ENCODE results near the gene MYLK. TPM values are rescaled to one million over a fixed set of nuclear protein-coding genes. Genes with fewer than 3 reads are reported as not detected.

Gene MYLK
- total and polyA plus RNA-seq, 2 donors (not counting 1 experiment from before 2014, with no cell fraction given) = 0.51 TPM; not detected in 1

DNA sequence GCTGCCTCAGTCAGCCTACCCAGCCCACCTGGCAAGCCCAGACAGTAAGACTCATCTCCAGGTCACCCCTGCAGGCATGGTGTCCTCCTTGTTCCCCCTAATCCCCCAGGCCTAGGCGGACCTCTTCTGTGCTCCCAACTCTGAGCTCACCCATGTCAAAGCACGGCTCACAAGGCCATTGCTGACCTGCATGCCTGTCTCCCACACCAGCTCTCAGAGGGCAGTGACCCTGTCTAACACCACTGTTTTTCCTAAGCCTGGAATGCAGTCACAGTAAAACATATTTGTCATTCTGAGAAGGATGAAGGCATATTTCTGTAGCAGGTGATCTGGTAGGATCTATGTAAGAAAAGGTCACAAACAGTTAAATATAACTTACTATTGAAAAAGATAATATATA, 189.0 kb downstream of the MYLK start:
- DNase-seq (no peak), ATAC-seq (ENCODE audit: low read depth) (no peak)
- peaks cover 0 to 3% (median 0%) of the 10 kb centered on the region in 4 experiments for H3K27me3 ChIP-seq (replicated peaks in 1 of 4; ENCODE audit: control extremely low read depth in 1 of 4, control insufficient read depth in 3 of 4, insufficient read depth in 4 of 4, low read length in 3 of 4)
- H3K4me1 ChIP-seq (ENCODE audit: control insufficient read depth in 2 of 2, insufficient read depth in 2 of 2, low read length in 2 of 2) = peaks cover 6 to 10% of the 10 kb centered on the region in 2 donors
- 100% methylated on average over 1 of the region's 2 CpGs for WGBS (ENCODE audit: insufficient coverage)
- no peaks in the 10 kb centered on the region for H3K9me3 Mint-ChIP-seq (ENCODE audit: insufficient read depth)
- peaks cover 0 to 4% (median 0%) of the 10 kb centered on the region in 3 donors for H3K9me3 ChIP-seq (ENCODE audit: control extremely low read depth in 1 of 3, control insufficient read depth in 2 of 3, insufficient read depth in 1 of 3, low read length in 2 of 3)
- no peaks in the 10 kb centered on the region for H4K20me1 ChIP-seq (ENCODE audit: control insufficient read depth, insufficient read depth, low read length, poor library complexity, severe bottlenecking)
- intact Hi-C loops (cut with micrococcal nuclease) = no loop called here
- no peak overlapping the region for H3K4me3 ChIP-seq (ENCODE audit: control extremely low read depth in 1 of 5, extremely low read depth in 1 of 5, insufficient read depth in 1 of 5, low read depth in 2 of 5, low read length in 4 of 5)
- H3K79me2 ChIP-seq (ENCODE audit: control insufficient read depth, insufficient read depth, low read length) = no peaks in the 10 kb centered on the region
- H3K27ac Mint-ChIP-seq = no peak overlapping the region
- no peak overlapping the region for H2AFZ ChIP-seq (ENCODE audit: insufficient read depth, low read depth, low read length, poor library complexity, severe bottlenecking)
- no peak overlapping the region for H3K4me2 ChIP-seq (replicated peaks; ENCODE audit: low read depth, low read length, poor library complexity, severe bottlenecking)
- TF ChIP-seq, protein P1, sequence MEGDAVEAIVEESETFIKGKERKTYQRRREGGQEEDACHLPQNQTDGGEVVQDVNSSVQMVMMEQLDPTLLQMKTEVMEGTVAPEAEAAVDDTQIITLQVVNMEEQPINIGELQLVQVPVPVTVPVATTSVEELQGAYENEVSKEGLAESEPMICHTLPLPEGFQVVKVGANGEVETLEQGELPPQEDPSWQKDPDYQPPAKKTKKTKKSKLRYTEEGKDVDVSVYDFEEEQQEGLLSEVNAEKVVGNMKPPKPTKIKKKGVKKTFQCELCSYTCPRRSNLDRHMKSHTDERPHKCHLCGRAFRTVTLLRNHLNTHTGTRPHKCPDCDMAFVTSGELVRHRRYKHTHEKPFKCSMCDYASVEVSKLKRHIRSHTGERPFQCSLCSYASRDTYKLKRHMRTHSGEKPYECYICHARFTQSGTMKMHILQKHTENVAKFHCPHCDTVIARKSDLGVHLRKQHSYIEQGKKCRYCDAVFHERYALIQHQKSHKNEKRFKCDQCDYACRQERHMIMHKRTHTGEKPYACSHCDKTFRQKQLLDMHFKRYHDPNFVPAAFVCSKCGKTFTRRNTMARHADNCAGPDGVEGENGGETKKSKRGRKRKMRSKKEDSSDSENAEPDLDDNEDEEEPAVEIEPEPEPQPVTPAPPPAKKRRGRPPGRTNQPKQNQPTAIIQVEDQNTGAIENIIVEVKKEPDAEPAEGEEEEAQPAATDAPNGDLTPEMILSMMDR (IDR thresholded peaks at IDR 0.05) = no peak
- TF ChIP-seq EZH2 (IDR thresholded peaks at IDR 0.05; ENCODE audit: borderline replicate concordance, insufficient read depth, low read depth, low read length, poor library complexity, severe bottlenecking) = no peak
- CTCF ChIA-PET = no interaction called here
- no peak overlapping the region for H3K4me3 Mint-ChIP-seq
- POLR2A ChIA-PET = no interaction called here
- no peak overlapping the region for H3K27ac ChIP-seq (ENCODE audit: low read length in 2 of 2)
- no peaks in the 10 kb centered on the region for H3K36me3 ChIP-seq (replicated peaks in 1 of 2; ENCODE audit: control extremely low read depth in 1 of 2, control insufficient read depth in 1 of 2, extremely low read depth in 1 of 2, insufficient read depth in 2 of 2, low read length in 1 of 2)
- peaks cover 11% of the 10 kb centered on the region for H3K4me1 Mint-ChIP-seq
- no peak overlapping the region for H3K9ac ChIP-seq (ENCODE audit: low read length)
- H3K27me3 Mint-ChIP-seq = peaks cover 10% of the 10 kb centered on the region

GRCh38 chr3:123694366-123695087, 189.6 kb downstream of the MYLK start:
- H2AFZ ChIP-seq (ENCODE audit: insufficient read depth, low read depth, low read length, poor library complexity, severe bottlenecking) = no peak overlapping the region
- no peaks in the 10 kb centered on the region for H3K79me2 ChIP-seq (ENCODE audit: control insufficient read depth, insufficient read depth, low read length)
- H3K4me3 ChIP-seq (ENCODE audit: control extremely low read depth in 1 of 5, extremely low read depth in 1 of 5, insufficient read depth in 1 of 5, low read depth in 2 of 5, low read length in 4 of 5) = no peak overlapping the region
- ATAC-seq (ENCODE audit: low read depth) (no peak), DNase-seq (no peak)
- Mint-ChIP-seq H3K27me3 (peaks cover 11% of the 10 kb centered on the region), H3K27ac (no peak overlapping the region), H3K4me1 (peaks cover 11% of the 10 kb centered on the region), H3K9me3 (ENCODE audit: insufficient read depth) (no peaks in the 10 kb centered on the region), H3K4me3 (no peak overlapping the region)
- 81% methylated on average over 6 of the region's 6 CpGs for WGBS (ENCODE audit: insufficient coverage)
- H3K36me3 ChIP-seq (replicated peaks in 1 of 2; ENCODE audit: control extremely low read depth in 1 of 2, control insufficient read depth in 1 of 2, extremely low read depth in 1 of 2, insufficient read depth in 2 of 2, low read length in 1 of 2) = no peaks in the 10 kb centered on the region
- no peak overlapping the region for H3K9ac ChIP-seq (ENCODE audit: low read length)
- intact Hi-C loops (cut with micrococcal nuclease) = no loop called here
- ChIA-PET CTCF (interaction anchor here (0.5 kb wide), 1 partner anchor 40 kb away, joined by 5 read pairs; no protein-coding TSS in a partner anchor), POLR2A (no interaction called here)
- H3K9me3 ChIP-seq (ENCODE audit: control extremely low read depth in 1 of 3, control insufficient read depth in 2 of 3, insufficient read depth in 1 of 3, low read length in 2 of 3) = peaks cover 0 to 4% (median 0%) of the 10 kb centered on the region in 3 donors
- H4K20me1 ChIP-seq (ENCODE audit: control insufficient read depth, insufficient read depth, low read length, poor library complexity, severe bottlenecking) = no peaks in the 10 kb centered on the region
- H3K4me1 ChIP-seq (ENCODE audit: control insufficient read depth in 2 of 2, insufficient read depth in 2 of 2, low read length in 2 of 2) = peaks cover 6 to 10% of the 10 kb centered on the region in 2 donors
- TF ChIP-seq EZH2 (IDR thresholded peaks at IDR 0.05; ENCODE audit: borderline replicate concordance, insufficient read depth, low read depth, low read length, poor library complexity, severe bottlenecking) = no peak
- TF ChIP-seq, protein P1 (IDR thresholded peaks at IDR 0.05) = no peak
- peaks cover 0 to 3% (median 0%) of the 10 kb centered on the region in 4 experiments for H3K27me3 ChIP-seq (replicated peaks in 1 of 4; ENCODE audit: control extremely low read depth in 1 of 4, control insufficient read depth in 3 of 4, insufficient read depth in 4 of 4, low read length in 3 of 4)
- no peak overlapping the region for H3K27ac ChIP-seq (ENCODE audit: low read length in 2 of 2)
- no peak overlapping the region for H3K4me2 ChIP-seq (replicated peaks; ENCODE audit: low read depth, low read length, poor library complexity, severe bottlenecking)

Measured in B cell (primary cell).